Non-pigmented ciliary epithelial cell (primary cell): ENCODE data around the gene RNH1.
"Not testable (repeated sequence)": the region's sequence is repeated elsewhere in the genome, so short reads cannot be mapped to it uniquely, and the experiment has no call there.

ENCODE experiments used
- DNase-seq: peaks from one replicate; pipeline ENCODE4 v3.0.0-alpha.2; 2010; ENCODE audit warnings: low read depth

Gene RNH1

GRCh38 chr11:520428-521176, 13.6 kb upstream of the RNH1 start:
- DNase-seq = no peak

- DNase-seq = peak; percentile 71
Observed at GRCh38 chr11:518463-519202, 11.6 kb upstream of the RNH1 start.

GRCh38 chr11:516918-517685, 10.1 kb upstream of the RNH1 start:
- not testable (repeated sequence) for DNase-seq

- no peak for DNase-seq
Observed at GRCh38 chr11:516400-516799, 9.4 kb upstream of the RNH1 start.

- no peak for DNase-seq
Observed at GRCh38 chr11:515131-515530, 8.1 kb upstream of the RNH1 start.

GRCh38 chr11:514606-515005, 7.6 kb upstream of the RNH1 start:
- no peak for DNase-seq

GRCh38 chr11:512761-513595, 5.9 kb upstream of the RNH1 start:
- no peak for DNase-seq

GRCh38 chr11:508956-509355, 1.9 kb upstream of the RNH1 start:
- no peak for DNase-seq

GRCh38 chr11:507727-508515, 879 bp upstream of the RNH1 start:
- no peak for DNase-seq

- peak; percentile 86 for DNase-seq
Observed at GRCh38 chr11:506238-506994, 626 bp downstream of the RNH1 start.

- DNase-seq = no peak
Observed at GRCh38 chr11:504994-505344, 2.1 kb downstream of the RNH1 start.

GRCh38 chr11:504053-504993, 2.7 kb downstream of the RNH1 start:
- DNase-seq = no peak

GRCh38 chr11:503179-503981, 3.7 kb downstream of the RNH1 start:
- no peak for DNase-seq

GRCh38 chr11:502288-503178, 4.5 kb downstream of the RNH1 start:
- DNase-seq = no peak

GRCh38 chr11:501683-502287, 5.3 kb downstream of the RNH1 start:
- no peak for DNase-seq

GRCh38 chr11:501001-501682, 5.9 kb downstream of the RNH1 start:
- DNase-seq = no peak
